DND-41 (cell line): ENCODE measurements around the gene COL8A2.

Experiments used
- ATAC-seq: fragments of 200-7000 bp; cut with Tn5 transposase; 3 replicates; pipeline ENCODE4 v1.9.1; 2021; ENCODE audit warnings: low read depth; ENCODE audit not compliant: insufficient read depth
- DNase-seq: peaks from one replicate; pipeline ENCODE4 v3.0.0-alpha.2; 2020
- H2AFZ ChIP-seq: 2 replicates; pipeline ENCODE4 v1.6.0; 2012; ENCODE audit warnings: low read depth, low read length
- H3K27ac ChIP-seq: 2 replicates; pipeline ENCODE4 v1.5.1; 2012; ENCODE audit warnings: low read length, inconsistent platforms
- H3K27me3 ChIP-seq: fragments of 200-600 bp; sonication (generic); 2 replicates; pipeline ENCODE4 v1.6.0; 2012; ENCODE audit warnings: low read length, mild to moderate bottlenecking, inconsistent platforms; ENCODE audit not compliant: insufficient read depth, poor library complexity
- H3K36me3 ChIP-seq: 2 replicates; pipeline ENCODE4 v1.5.1; 2012; ENCODE audit warnings: low read length, inconsistent platforms; ENCODE audit not compliant: insufficient read depth
- H3K4me1 ChIP-seq: 2 replicates; pipeline ENCODE4 v1.5.1; 2012; ENCODE audit warnings: mild to moderate bottlenecking, low read length; ENCODE audit not compliant: insufficient read depth
- H3K4me2 ChIP-seq: 2 replicates; pipeline ENCODE4 v1.6.0; 2012; ENCODE audit warnings: mild to moderate bottlenecking, moderate library complexity, low read length, inconsistent platforms; ENCODE audit not compliant: insufficient read depth
- H3K4me3 ChIP-seq, 2 experiments: fragments of 200-600 bp in 1 of 2; shearing (Covaris generic) in 1 of 2; 2 replicates each; pipeline ENCODE4 v1.5.1; 2012 to 2016; ENCODE audit warnings: inconsistent platforms in 2 of 2, low read length in 2 of 2, mild to moderate bottlenecking in 2 of 2, low read depth in 1 of 2, moderate library complexity in 1 of 2
- H3K79me2 ChIP-seq: 2 replicates; pipeline ENCODE4 v1.6.0; 2012; ENCODE audit warnings: low read length, inconsistent platforms; ENCODE audit not compliant: insufficient read depth
- H3K9ac ChIP-seq: 2 replicates; pipeline ENCODE4 v1.6.0; 2012; ENCODE audit warnings: low read depth, mild to moderate bottlenecking, inconsistent platforms, low read length, moderate library complexity
- H3K9me3 ChIP-seq: 2 replicates; pipeline ENCODE4 v1.5.1; 2012; ENCODE audit warnings: low read length, moderate library complexity, mild to moderate bottlenecking, inconsistent platforms; ENCODE audit not compliant: insufficient read depth, severe bottlenecking
- H4K20me1 ChIP-seq: 2 replicates; pipeline ENCODE4 v1.6.0; 2012; ENCODE audit warnings: low read length; ENCODE audit not compliant: insufficient read depth
- CTCF ChIP-seq: IDR thresholded peaks from 2 replicates; pipeline ENCODE4 v1.5.1; 2012; ENCODE audit warnings: borderline replicate concordance, low read length, moderate library complexity, mild to moderate bottlenecking; ENCODE audit not compliant: poor library complexity, severe bottlenecking; ENCODE audit errors: extremely low read depth
- EZH2 ChIP-seq: IDR thresholded peaks from 3 replicates; pipeline ENCODE4 v1.6.1; 2012; ENCODE audit warnings: borderline replicate concordance, low read depth, mild to moderate bottlenecking, moderate library complexity, low read length, inconsistent platforms; ENCODE audit not compliant: severe bottlenecking

Gene COL8A2

GRCh38 chr1:36089393-36090121 is 35.5 kb downstream of the COL8A2 start:
- DNase-seq (peak; percentile 43), ATAC-seq (peak; percentile 33; the same call in 1 of the 3 replicates)

GRCh38 chr1:36088577-36089392 is 36.2 kb downstream of the COL8A2 start, which contains the start of gene ADPRS:
ADPRS (plus strand) TSS chr1:36088892; CDS start chr1:36088905, 13 bp downstream.
- peaks cover 9% of the 10 kb centered on the region for H3K27me3 ChIP-seq
- H3K4me1 ChIP-seq = peaks cover 44% of the 10 kb centered on the region
- H3K4me3 ChIP-seq = peak within 1 kb of the TSS; percentile 65 to 85
- peak within 1 kb of the TSS; percentile 83 for H3K9ac ChIP-seq
- ATAC-seq (peak; percentile 87), DNase-seq (peak; percentile 92)
- H3K27ac ChIP-seq = peak within 1 kb of the TSS; percentile 78
- H2AFZ ChIP-seq = peak within 1 kb of the TSS; percentile 96
- peaks cover 40% of the 10 kb centered on the region for H3K79me2 ChIP-seq
- TF ChIP-seq EZH2 (no peak), CTCF (peak; percentile 99)
- H3K4me2 ChIP-seq = peak within 1 kb of the TSS; percentile 96
- peaks cover 23% of the 10 kb centered on the region for H4K20me1 ChIP-seq
- H3K9me3 ChIP-seq = no peaks in the 10 kb centered on the region
- peaks cover 33% of the 10 kb centered on the region for H3K36me3 ChIP-seq

More at GRCh38 chr1:36089393-36090121, 35.5 kb downstream of the COL8A2 start:
- Histone ChIP-seq H3K27me3 (peaks cover 4% of the 10 kb centered on the region), H4K20me1 (peaks cover 25% of the 10 kb centered on the region), H2AFZ (peak overlapping the region; percentile 96), H3K79me2 (peaks cover 40% of the 10 kb centered on the region), H3K4me1 (peaks cover 37% of the 10 kb centered on the region), H3K9me3 (no peaks in the 10 kb centered on the region), H3K4me2 (peak overlapping the region; percentile 96), H3K4me3 (peak overlapping the region; percentile 65 to 85), H3K36me3 (peaks cover 41% of the 10 kb centered on the region), H3K9ac (peak overlapping the region; percentile 83), H3K27ac (peak overlapping the region; percentile 78)
- TF ChIP-seq CTCF (no peak), EZH2 (no peak)

GRCh38 chr1:36088265-36088576 is 36.8 kb downstream of the COL8A2 start:
- no peak for TF ChIP-seq CTCF
- H3K4me2 ChIP-seq = peak overlapping the region; percentile 96
- H4K20me1 ChIP-seq = peaks cover 19% of the 10 kb centered on the region; the same call in 1 of the 2 replicates
- peaks cover 28% of the 10 kb centered on the region for H3K36me3 ChIP-seq
- H2AFZ ChIP-seq = peak overlapping the region; percentile 96
- peak overlapping the region; percentile 83 for H3K9ac ChIP-seq
- H3K27ac ChIP-seq = peak overlapping the region; percentile 78
- H3K4me1 ChIP-seq = peaks cover 44% of the 10 kb centered on the region
- ATAC-seq (peak; percentile 44; the same call in 2 of the 3 replicates), DNase-seq (no peak)
- H3K9me3 ChIP-seq = no peaks in the 10 kb centered on the region
- H3K79me2 ChIP-seq = peaks cover 40% of the 10 kb centered on the region
- H3K27me3 ChIP-seq = peaks cover 11% of the 10 kb centered on the region
- peak overlapping the region; percentile 65 to 85; a peak in 3 of 4 replicates for H3K4me3 ChIP-seq
